AG09309 (cell line): ENCODE measurements around the gene LIG3.
"Not testable (repeated sequence)": the region's sequence is repeated elsewhere in the genome, so short reads cannot be mapped to it uniquely, and the experiment has no call there.

Experiments used
- DNase-seq: peaks from one replicate; pipeline ENCODE4 v3.0.0-alpha.2; 2010; ENCODE audit warnings: low read depth
- H3K4me3 ChIP-seq: 2 replicates; pipeline ENCODE4 v1.5.1; 2011; ENCODE audit warnings: mild to moderate bottlenecking, low read depth, low read length, moderate library complexity; ENCODE audit not compliant: control insufficient read depth
- TF ChIP-seq, protein P1 (sequence below): IDR thresholded peaks from 2 replicates; pipeline ENCODE4 v1.5.1; 2011; ENCODE audit warnings: mild to moderate bottlenecking, low read depth, low read length, inconsistent platforms; ENCODE audit not compliant: insufficient read depth, control insufficient read depth; ENCODE audit errors: missing control alignments

Gene LIG3

DNA sequence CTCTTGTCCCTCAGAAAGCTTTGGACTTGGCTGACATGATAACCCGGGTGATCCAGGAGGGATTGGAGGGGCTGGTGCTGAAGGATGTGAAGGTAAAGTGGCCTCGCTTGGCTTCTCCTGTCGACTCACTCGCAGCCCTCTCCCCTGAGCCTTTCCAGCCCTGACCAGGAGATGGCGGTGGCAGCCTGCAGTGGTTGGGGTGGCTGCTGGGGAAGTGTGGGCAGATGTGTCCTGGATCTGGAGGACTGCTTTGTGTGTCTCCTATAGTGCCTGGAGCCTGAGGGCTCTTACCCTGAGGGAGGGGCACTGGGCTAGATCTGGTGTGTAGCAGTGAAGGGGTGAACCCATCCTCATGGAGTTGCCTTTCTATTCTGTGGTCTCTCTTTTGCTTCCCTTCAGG lies 17.9 kb downstream of the LIG3 start:
- no peak overlapping the region for H3K4me3 ChIP-seq
- DNase-seq = no peak
- TF ChIP-seq, protein P1, sequence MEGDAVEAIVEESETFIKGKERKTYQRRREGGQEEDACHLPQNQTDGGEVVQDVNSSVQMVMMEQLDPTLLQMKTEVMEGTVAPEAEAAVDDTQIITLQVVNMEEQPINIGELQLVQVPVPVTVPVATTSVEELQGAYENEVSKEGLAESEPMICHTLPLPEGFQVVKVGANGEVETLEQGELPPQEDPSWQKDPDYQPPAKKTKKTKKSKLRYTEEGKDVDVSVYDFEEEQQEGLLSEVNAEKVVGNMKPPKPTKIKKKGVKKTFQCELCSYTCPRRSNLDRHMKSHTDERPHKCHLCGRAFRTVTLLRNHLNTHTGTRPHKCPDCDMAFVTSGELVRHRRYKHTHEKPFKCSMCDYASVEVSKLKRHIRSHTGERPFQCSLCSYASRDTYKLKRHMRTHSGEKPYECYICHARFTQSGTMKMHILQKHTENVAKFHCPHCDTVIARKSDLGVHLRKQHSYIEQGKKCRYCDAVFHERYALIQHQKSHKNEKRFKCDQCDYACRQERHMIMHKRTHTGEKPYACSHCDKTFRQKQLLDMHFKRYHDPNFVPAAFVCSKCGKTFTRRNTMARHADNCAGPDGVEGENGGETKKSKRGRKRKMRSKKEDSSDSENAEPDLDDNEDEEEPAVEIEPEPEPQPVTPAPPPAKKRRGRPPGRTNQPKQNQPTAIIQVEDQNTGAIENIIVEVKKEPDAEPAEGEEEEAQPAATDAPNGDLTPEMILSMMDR = peak; percentile 95

DNA sequence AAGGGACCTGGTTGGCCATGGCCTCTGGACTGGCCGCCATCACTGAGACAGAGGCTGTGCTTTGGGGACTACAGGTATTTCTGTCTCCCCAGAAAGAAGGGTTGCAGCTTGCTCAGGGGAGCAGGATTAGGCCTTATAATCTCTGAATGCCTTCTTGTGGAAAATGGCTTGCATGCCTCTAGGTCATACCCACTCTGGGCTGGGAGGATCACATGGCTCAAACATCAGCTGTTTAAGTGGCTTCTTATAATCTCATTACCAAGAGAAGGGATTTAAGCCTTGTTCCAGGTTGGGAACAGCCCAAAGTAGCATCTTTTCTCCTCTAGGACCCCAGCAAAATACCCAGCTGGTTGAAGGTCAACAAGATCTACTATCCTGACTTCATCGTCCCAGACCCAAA lies 19.1 kb downstream of the LIG3 start:
- H3K4me3 ChIP-seq = no peak overlapping the region
- DNase-seq = no peak
- TF ChIP-seq, protein P1 = no peak

DNA sequence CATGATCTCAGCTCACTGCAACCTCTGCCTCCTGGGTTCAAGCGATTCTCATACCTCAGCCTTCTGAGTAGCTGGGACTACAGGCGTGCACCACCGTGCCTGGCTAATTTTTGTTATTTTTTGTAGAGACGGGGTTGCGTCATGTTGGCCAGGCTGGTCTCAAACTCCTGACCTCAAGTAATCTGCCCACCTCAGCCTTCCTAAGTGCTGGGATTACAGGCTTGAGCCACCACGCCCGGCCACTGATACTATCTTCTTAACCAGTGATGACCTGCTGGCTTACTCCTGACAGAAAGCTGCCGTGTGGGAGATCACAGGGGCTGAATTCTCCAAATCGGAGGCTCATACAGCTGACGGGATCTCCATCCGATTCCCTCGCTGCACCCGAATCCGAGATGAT lies 20.7 kb downstream of the LIG3 start:
- DNase-seq, H3K4me3 ChIP-seq: not testable (repeated sequence)

DNA sequence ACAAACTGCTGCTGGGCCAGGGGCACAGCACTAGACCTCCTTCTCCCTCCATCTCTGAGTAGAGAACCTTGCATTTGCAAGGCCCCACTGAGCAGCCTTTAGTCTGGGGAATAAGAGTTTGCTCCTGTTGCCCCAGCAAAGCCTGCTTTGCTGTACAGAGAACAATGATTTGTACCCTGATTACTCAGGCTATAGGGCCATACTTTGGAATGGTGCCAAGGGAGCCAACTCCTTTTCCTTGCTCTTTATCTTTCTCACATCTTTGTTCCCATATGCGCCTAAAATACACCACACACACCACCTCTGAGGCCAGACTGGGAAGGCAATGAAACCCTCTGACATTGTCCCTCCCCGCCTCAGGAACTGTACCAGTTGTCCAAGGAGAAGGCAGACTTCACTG lies 21.2 kb downstream of the LIG3 start:
- H3K4me3 ChIP-seq = no peak overlapping the region
- TF ChIP-seq, protein P1 = no peak
- no peak for DNase-seq

- no peak for DNase-seq
- H3K4me3 ChIP-seq = no peak overlapping the region
- TF ChIP-seq, protein P1 = no peak
Measured at GRCh38 chr17:35002876-35003551, 22.7 kb downstream of the LIG3 start.

GRCh38 chr17:35003778-35004177 lies 23.5 kb downstream of the LIG3 start:
- no peak for DNase-seq
- no peak overlapping the region for H3K4me3 ChIP-seq
- TF ChIP-seq, protein P1 = no peak

DNA sequence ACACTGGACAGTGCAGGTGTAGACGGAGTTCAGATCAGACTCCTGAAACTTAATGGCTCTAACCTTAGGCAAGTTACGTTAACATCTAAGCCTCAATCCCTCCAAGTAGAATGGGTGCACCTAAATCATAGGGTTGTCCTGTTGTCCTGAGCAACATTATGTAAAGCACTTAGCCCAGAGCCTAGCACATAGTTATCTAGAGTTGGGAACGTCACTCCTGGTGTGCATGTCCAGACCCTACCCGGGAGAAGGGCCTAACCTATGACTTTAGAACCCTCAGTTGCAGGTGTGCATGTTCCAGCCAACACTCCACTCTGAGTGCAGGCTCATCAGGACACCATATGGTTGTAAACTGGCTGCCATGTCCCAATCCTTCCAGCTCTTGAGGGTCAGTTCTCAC lies 26.0 kb downstream of the LIG3 start:
- TF ChIP-seq, protein P1 = no peak
- DNase-seq = no peak
- no peak overlapping the region for H3K4me3 ChIP-seq
